Measurements from ENCODE around the gene RIN3.
"Not testable (repeated sequence)": the region's sequence is repeated elsewhere in the genome, so short reads cannot be mapped to it uniquely, and the experiment has no call there.

RIN3 gene

GRCh38 chr14:92624764-92625163, 111.2 kb downstream of the RIN3 start:
- no peak for DNase-seq (ENCODE audit: low read depth)

- peak; percentile 94 for DNase-seq (ENCODE audit: low read depth)
Measured at GRCh38 chr14:92625213-92625612, 111.6 kb downstream of the RIN3 start.

GRCh38 chr14:92626041-92626440, 112.5 kb downstream of the RIN3 start:
- DNase-seq (ENCODE audit: low read depth): no peak

GRCh38 chr14:92627707-92628215, 114.2 kb downstream of the RIN3 start:
- no peak for DNase-seq (ENCODE audit: low read depth)

GRCh38 chr14:92628636-92629035, 115.1 kb downstream of the RIN3 start:
- no peak for DNase-seq (ENCODE audit: low read depth)

- DNase-seq (ENCODE audit: low read depth): no peak
Measured at GRCh38 chr14:92630367-92630766, 116.8 kb downstream of the RIN3 start.

GRCh38 chr14:92631098-92631497, 117.5 kb downstream of the RIN3 start:
- DNase-seq (ENCODE audit: low read depth): no peak

- no peak for DNase-seq (ENCODE audit: low read depth)
Measured at GRCh38 chr14:92632546-92633273, 119.1 kb downstream of the RIN3 start.

GRCh38 chr14:92633274-92633616, 119.7 kb downstream of the RIN3 start:
- DNase-seq (ENCODE audit: low read depth): no peak

GRCh38 chr14:92633724-92634123, 120.1 kb downstream of the RIN3 start:
- peak; percentile 16 for DNase-seq (ENCODE audit: low read depth)

- no peak for DNase-seq (ENCODE audit: low read depth)
Measured at GRCh38 chr14:92635031-92635430, 121.5 kb downstream of the RIN3 start.

GRCh38 chr14:92635896-92636295, 122.3 kb downstream of the RIN3 start:
- DNase-seq (ENCODE audit: low read depth): no peak

- no peak for DNase-seq (ENCODE audit: low read depth)
Measured at GRCh38 chr14:92637228-92637627, 123.6 kb downstream of the RIN3 start.

- no peak for DNase-seq (ENCODE audit: low read depth)
Measured at GRCh38 chr14:92637864-92638263, 124.3 kb downstream of the RIN3 start.

- DNase-seq (ENCODE audit: low read depth): no peak
Measured at GRCh38 chr14:92638266-92638665, 124.7 kb downstream of the RIN3 start.

GRCh38 chr14:92638904-92639303, 125.3 kb downstream of the RIN3 start:
- DNase-seq (ENCODE audit: low read depth): no peak

GRCh38 chr14:92639472-92640117, 126.0 kb downstream of the RIN3 start:
- DNase-seq (ENCODE audit: low read depth): not testable (repeated sequence)

GRCh38 chr14:92641306-92641705, 127.7 kb downstream of the RIN3 start:
- DNase-seq (ENCODE audit: low read depth): no peak

- peak; percentile 37 for DNase-seq (ENCODE audit: low read depth)
Measured at GRCh38 chr14:92644171-92644969, 130.8 kb downstream of the RIN3 start.

- DNase-seq (ENCODE audit: low read depth): no peak
Measured at GRCh38 chr14:92644970-92645515, 131.5 kb downstream of the RIN3 start.

- DNase-seq (ENCODE audit: low read depth): peak; percentile 48
Measured at GRCh38 chr14:92645841-92646478, 132.4 kb downstream of the RIN3 start.
